Body of pancreas (tissue), 4 donors: Measurements from ENCODE around the gene CHN1.

Experiments
- POLR2A ChIP-seq, 3 donors: fragments of 450-650 bp; IDR thresholded peaks; one replicate each; pipeline ENCODE4 v1.6.1; 2016; ENCODE audit warnings: antibody characterized with exemption in 3 of 3, mild to moderate bottlenecking in 2 of 3
- TF ChIP-seq, protein P1 (sequence below), 7 experiments: fragments of 450-650 bp in 4 of 7; fragments of 200-600 bp in 3 of 7; sonication (generic) in 3 of 7; IDR thresholded peaks; one replicate each; pipeline ENCODE4 v1.5.1; 2016 to 2019; ENCODE audit warnings: antibody characterized with exemption in 7 of 7

DNA sequence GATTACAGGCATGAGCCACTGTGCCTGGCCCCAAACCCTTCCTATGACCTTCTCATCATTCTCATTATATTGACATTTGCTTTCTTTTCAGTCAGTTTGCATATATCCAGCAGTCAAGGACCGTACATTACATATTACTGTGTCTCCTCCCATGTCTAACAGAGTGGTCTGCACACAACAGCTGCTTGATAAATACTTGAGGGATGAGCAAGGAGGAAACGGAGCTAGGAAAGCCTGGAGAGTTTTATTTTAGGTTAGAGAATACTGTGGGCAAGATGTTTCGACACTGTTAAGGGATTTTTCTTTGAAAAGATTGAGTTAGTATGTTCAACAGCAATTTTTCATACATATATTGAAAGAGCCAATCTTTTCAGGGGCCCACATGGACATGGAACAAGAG is 164.7 kb downstream of the CHN1 start:
- TF ChIP-seq, protein P1, sequence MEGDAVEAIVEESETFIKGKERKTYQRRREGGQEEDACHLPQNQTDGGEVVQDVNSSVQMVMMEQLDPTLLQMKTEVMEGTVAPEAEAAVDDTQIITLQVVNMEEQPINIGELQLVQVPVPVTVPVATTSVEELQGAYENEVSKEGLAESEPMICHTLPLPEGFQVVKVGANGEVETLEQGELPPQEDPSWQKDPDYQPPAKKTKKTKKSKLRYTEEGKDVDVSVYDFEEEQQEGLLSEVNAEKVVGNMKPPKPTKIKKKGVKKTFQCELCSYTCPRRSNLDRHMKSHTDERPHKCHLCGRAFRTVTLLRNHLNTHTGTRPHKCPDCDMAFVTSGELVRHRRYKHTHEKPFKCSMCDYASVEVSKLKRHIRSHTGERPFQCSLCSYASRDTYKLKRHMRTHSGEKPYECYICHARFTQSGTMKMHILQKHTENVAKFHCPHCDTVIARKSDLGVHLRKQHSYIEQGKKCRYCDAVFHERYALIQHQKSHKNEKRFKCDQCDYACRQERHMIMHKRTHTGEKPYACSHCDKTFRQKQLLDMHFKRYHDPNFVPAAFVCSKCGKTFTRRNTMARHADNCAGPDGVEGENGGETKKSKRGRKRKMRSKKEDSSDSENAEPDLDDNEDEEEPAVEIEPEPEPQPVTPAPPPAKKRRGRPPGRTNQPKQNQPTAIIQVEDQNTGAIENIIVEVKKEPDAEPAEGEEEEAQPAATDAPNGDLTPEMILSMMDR (IDR thresholded peaks at IDR 0.05), result no peak
- TF ChIP-seq POLR2A (IDR thresholded peaks at IDR 0.05), result no peak
